CD14-positive monocyte (primary cell): Measurements from ENCODE around the gene PLEKHN1. TPM values are rescaled to one million over a fixed set of nuclear protein-coding genes. Genes with fewer than 3 reads are reported as not detected.

ENCODE experiments used
- DNase-seq, 3 donors: peaks; one replicate each; pipeline ENCODE4 v3.0.0-alpha.2; 2011 to 2022
- H2AFZ ChIP-seq: 2 replicates; pipeline ENCODE4 v1.6.0; 2012; ENCODE audit warnings: mild to moderate bottlenecking, low read depth, low read length, inconsistent platforms; ENCODE audit not compliant: insufficient read depth, poor library complexity, severe bottlenecking
- H3K27ac ChIP-seq, 2 donors: 1 replicate in 1 of 2; 2 replicates in 1 of 2; pipeline ENCODE4 v1.5.1; 2012 to 2013; ENCODE audit warnings: low read length in 2 of 2, control low read depth in 1 of 2, inconsistent platforms in 1 of 2, low read depth in 1 of 2, mild to moderate bottlenecking in 1 of 2
- H3K27me3 ChIP-seq, 2 donors: one replicate each; pipeline versions ENCODE4 v1.6.0 to v1.6.1; 2011 to 2013; ENCODE audit warnings: low read length in 2 of 2; ENCODE audit not compliant: control insufficient read depth in 2 of 2, insufficient read depth in 2 of 2
- H3K36me3 ChIP-seq, 2 donors: replicated peaks in 1 of 2; 1 replicate in 1 of 2; 2 replicates in 1 of 2; pipeline versions ENCODE4 v1.5.1 to v1.6.1; 2012 to 2013; ENCODE audit warnings: low read length in 2 of 2, control low read depth in 1 of 2, inconsistent platforms in 1 of 2, mild to moderate bottlenecking in 1 of 2; ENCODE audit not compliant: insufficient read depth in 2 of 2, control insufficient read depth in 1 of 2
- H3K4me1 ChIP-seq, 2 donors: 1 replicate in 1 of 2; 2 replicates in 1 of 2; pipeline versions ENCODE4 v1.5.1 to v1.6.1; 2012 to 2013; ENCODE audit warnings: low read length in 2 of 2, control low read depth in 1 of 2, inconsistent platforms in 1 of 2, mild to moderate bottlenecking in 1 of 2, moderate library complexity in 1 of 2; ENCODE audit not compliant: insufficient read depth in 2 of 2, control insufficient read depth in 1 of 2
- H3K4me2 ChIP-seq: replicated peaks from 2 replicates; pipeline ENCODE3; 2012; ENCODE audit warnings: low read length, moderate library complexity, mild to moderate bottlenecking; ENCODE audit not compliant: poor library complexity, severe bottlenecking; ENCODE audit errors: extremely low read depth
- H3K4me3 ChIP-seq, 3 experiments: fragments of 200-600 bp in 1 of 3; sonication (generic) in 1 of 3; replicated peaks in 1 of 3; 1 replicate in 2 of 3; 2 replicates in 1 of 3; pipeline ENCODE4 v1.5.1; 2011 to 2013; ENCODE audit warnings: low read length in 3 of 3, mild to moderate bottlenecking in 3 of 3, control low read depth in 2 of 3, low read depth in 2 of 3, inconsistent platforms in 1 of 3, moderate library complexity in 1 of 3
- H3K79me2 ChIP-seq: 2 replicates; pipeline ENCODE4 v1.6.0; 2012; ENCODE audit warnings: mild to moderate bottlenecking, control low read depth, inconsistent platforms, low read length, moderate library complexity; ENCODE audit not compliant: insufficient read depth
- H3K9ac ChIP-seq: 2 replicates; pipeline ENCODE4 v1.6.0; 2017; ENCODE audit warnings: low read length, mild to moderate bottlenecking; ENCODE audit not compliant: insufficient read depth, poor library complexity, severe bottlenecking
- H3K9me3 ChIP-seq, 2 donors: replicated peaks in 1 of 2; 1 replicate in 1 of 2; 2 replicates in 1 of 2; pipeline versions ENCODE4 v1.5.1 to v1.6.1; 2012 to 2013; ENCODE audit warnings: low read length in 2 of 2, control low read depth in 1 of 2; ENCODE audit not compliant: control insufficient read depth in 1 of 2, insufficient read depth in 1 of 2
- H4K20me1 ChIP-seq: 2 replicates; pipeline ENCODE4 v1.6.0; 2012; ENCODE audit warnings: mild to moderate bottlenecking, low read length, control low read depth, moderate library complexity; ENCODE audit not compliant: insufficient read depth
- H3K27ac Mint-ChIP-seq, 7 donors: one replicate each; pipeline ENCODE4 v1.8.0; 2020; ENCODE audit warnings: mild to moderate bottlenecking in 7 of 7, mixed read lengths in 7 of 7, moderate library complexity in 6 of 7, inconsistent platforms in 2 of 7
- H3K27me3 Mint-ChIP-seq, 3 donors: one replicate each; pipeline ENCODE4 v1.8.0; 2021 to 2022; ENCODE audit warnings: low read depth in 3 of 3, mild to moderate bottlenecking in 3 of 3, mixed read lengths in 3 of 3, moderate library complexity in 3 of 3, inconsistent platforms in 1 of 3
- H3K36me3 Mint-ChIP-seq, 2 donors: one replicate each; pipeline ENCODE4 v1.8.0; 2020; ENCODE audit warnings: mixed read lengths in 2 of 2, inconsistent platforms in 1 of 2, mild to moderate bottlenecking in 1 of 2
- H3K4me1 Mint-ChIP-seq: one replicate; pipeline ENCODE4 v1.8.0; 2020; ENCODE audit warnings: mild to moderate bottlenecking, mixed read lengths
- H3K4me3 Mint-ChIP-seq, 2 donors: one replicate each; pipeline ENCODE4 v1.8.0; 2020; ENCODE audit warnings: mild to moderate bottlenecking in 2 of 2, mixed read lengths in 2 of 2, moderate library complexity in 1 of 2
- H3K9me3 Mint-ChIP-seq, 7 donors: one replicate each; pipeline ENCODE4 v1.8.0; 2020 to 2022; ENCODE audit warnings: mixed read lengths in 7 of 7, mild to moderate bottlenecking in 6 of 7, moderate library complexity in 6 of 7, inconsistent platforms in 2 of 7
- WGBS: methylation state at CpG from one replicate; pipeline ENCODE4 v1.1.5; 2013; ENCODE audit warnings: missing lambda C conversion rate; ENCODE audit not compliant: insufficient coverage; 5-methylcytosine and 5-hydroxymethylcytosine counted together
- intact Hi-C, 2 donors: fragments of 100-400 bp; cut with micrococcal nuclease; formaldehyde crosslinking; loops; one replicate each; pipeline versions ENCODE4 v1.15.0 to v1.15.1; 2023
- polyA minus RNA-seq: library from RNA; depleted of rRNA, polyadenylated mRNA; stranded (reverse); fragments of >200 nt; gene quantifications from 2 replicates; pipeline ENCODE4 v1.2.3, GENCODE V29; 2012
- polyA plus RNA-seq, 3 donors: library from polyadenylated mRNA; depleted of rRNA in 1 of 3; unstranded in 2 of 3; stranded (reverse) in 1 of 3; fragments of 300-500 nt in 2 of 3; fragments of >200 nt in 1 of 3; fragmentation: Illumina TruSeq in 2 of 3; gene quantifications; 1 replicate in 2 of 3; 2 replicates in 1 of 3; pipeline ENCODE4 v1.2.3, GENCODE V29; 2012 to 2021
- total RNA-seq, 12 experiments: library from RNA in 1 of 12; stranded (reverse) in 1 of 12; fragments of 120-200 nt in 1 of 12; gene quantifications; one replicate each; pipeline ENCODE4 v1.2.4 and lab custom pipeline; 2013 to 2026; ENCODE audit warnings: mixed read lengths in 6 of 12, inconsistent platforms in 1 of 12
- TF ChIP-seq, protein P1 (sequence below): fragments of 200-600 bp; IDR thresholded peaks from one replicate; pipeline ENCODE4 v1.8.0; 2022; ENCODE audit warnings: antibody characterized with exemption, mild to moderate bottlenecking

The PLEKHN1 gene
- total RNA-seq (2013): 0.33 TPM
- polyA plus RNA-seq: 1 to 10 TPM in 1 of 3 donors, under 1 TPM in 2; 0.21 to 1.5 (median 0.62) TPM
- polyA minus RNA-seq: 0.55 and 0.96 TPM in 2 replicates
- total RNA-seq (lab: John Stamatoyannopoulos, UW): 0.69 to 1.9 (median 0.86) reads per million in 11 experiments

DNA sequence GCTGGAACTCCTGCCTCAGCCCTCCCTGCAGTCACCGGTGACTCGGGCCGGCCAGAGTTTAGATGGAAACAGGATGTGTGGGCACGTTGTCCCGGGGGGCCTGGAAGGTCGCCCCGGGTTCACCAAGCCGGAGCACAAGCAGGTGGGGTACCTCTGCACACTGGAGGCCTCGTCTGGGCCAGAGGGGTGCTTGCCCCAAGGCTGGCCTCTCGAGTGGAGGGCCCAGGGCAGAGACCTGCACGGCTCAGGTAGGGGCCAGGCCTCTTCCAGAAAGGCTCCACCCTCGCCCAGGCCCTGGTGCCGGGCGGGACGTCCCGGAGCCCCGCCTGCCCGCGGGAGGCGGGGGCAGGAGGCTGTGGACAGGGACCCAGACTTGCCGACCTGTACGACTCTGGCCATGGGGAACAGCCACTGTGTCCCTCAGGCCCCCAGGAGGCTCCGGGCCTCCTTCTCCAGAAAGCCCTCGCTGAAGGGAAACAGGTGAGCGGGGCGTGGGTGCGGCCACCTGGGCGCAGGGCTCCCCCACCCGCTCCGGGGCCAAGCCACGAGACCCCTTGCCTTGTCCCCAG is at the start of gene PLEKHN1:
PLEKHN1 (plus strand) TSS at position 348 of the 569 bp plus-strand sequence; CDS start at position 398, 50 bp downstream.
- WGBS: 1% methylated on average over 31 of the region's 31 CpGs
- Histone ChIP-seq H3K36me3 (peaks cover 0 to 3% of the 10 kb centered on the region in 2 donors), H2AFZ (peak within 1 kb of the TSS; percentile 87), H3K4me2 (peak within 1 kb of the TSS; percentile 86), H3K27me3 (peaks cover 3 to 43% of the 10 kb centered on the region in 2 donors), H3K27ac (peak within 1 kb of the TSS in 1 of 2 donors; percentile 62), H3K79me2 (no peaks in the 10 kb centered on the region), H3K9ac (peak within 1 kb of the TSS; percentile 75), H3K4me3 (peak within 1 kb of the TSS; percentile 59 to 79 (median 62)), H3K4me1 (peaks cover 20 to 26% of the 10 kb centered on the region in 2 donors), H4K20me1 (no peaks in the 10 kb centered on the region), H3K9me3 (peaks cover 0 to 8% of the 10 kb centered on the region in 2 donors)
- Mint-ChIP-seq H3K4me1 (peaks cover 14% of the 10 kb centered on the region), H3K27ac (peak within 1 kb of the TSS in 2 of 7 donors; percentile 35 to 63), H3K27me3 (peaks cover 34 to 54% (median 42%) of the 10 kb centered on the region in 3 donors), H3K4me3 (peak within 1 kb of the TSS; percentile 83 to 90), H3K36me3 (peaks cover 16 to 19% of the 10 kb centered on the region in 2 donors), H3K9me3 (peaks cover 0 to 3% (median 0%) of the 10 kb centered on the region in 7 donors)
- peak; percentile 26 to 56 (median 34) for DNase-seq
- intact Hi-C loops: loop anchor here in 1 of 2 donors (10.0 kb wide), 1 partner anchor 61 kb away; no protein-coding TSS in a partner anchor
- TF ChIP-seq, protein P1, sequence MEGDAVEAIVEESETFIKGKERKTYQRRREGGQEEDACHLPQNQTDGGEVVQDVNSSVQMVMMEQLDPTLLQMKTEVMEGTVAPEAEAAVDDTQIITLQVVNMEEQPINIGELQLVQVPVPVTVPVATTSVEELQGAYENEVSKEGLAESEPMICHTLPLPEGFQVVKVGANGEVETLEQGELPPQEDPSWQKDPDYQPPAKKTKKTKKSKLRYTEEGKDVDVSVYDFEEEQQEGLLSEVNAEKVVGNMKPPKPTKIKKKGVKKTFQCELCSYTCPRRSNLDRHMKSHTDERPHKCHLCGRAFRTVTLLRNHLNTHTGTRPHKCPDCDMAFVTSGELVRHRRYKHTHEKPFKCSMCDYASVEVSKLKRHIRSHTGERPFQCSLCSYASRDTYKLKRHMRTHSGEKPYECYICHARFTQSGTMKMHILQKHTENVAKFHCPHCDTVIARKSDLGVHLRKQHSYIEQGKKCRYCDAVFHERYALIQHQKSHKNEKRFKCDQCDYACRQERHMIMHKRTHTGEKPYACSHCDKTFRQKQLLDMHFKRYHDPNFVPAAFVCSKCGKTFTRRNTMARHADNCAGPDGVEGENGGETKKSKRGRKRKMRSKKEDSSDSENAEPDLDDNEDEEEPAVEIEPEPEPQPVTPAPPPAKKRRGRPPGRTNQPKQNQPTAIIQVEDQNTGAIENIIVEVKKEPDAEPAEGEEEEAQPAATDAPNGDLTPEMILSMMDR: no peak

GRCh38 chr1:917076-917459 is 49.2 kb upstream of the PLEKHN1 start:
- Histone ChIP-seq H3K4me2 (no peak overlapping the region), H4K20me1 (no peaks in the 10 kb centered on the region), H3K9ac (no peak overlapping the region), H3K4me1 (peaks cover 5 to 11% of the 10 kb centered on the region in 2 donors), H3K9me3 (peaks cover 0 to 4% of the 10 kb centered on the region in 2 donors), H3K27ac (no peak overlapping the region), H2AFZ (no peak overlapping the region), H3K79me2 (no peaks in the 10 kb centered on the region), H3K27me3 (peaks cover 0 to 27% of the 10 kb centered on the region in 2 donors), H3K4me3 (no peak overlapping the region), H3K36me3 (no peaks in the 10 kb centered on the region)
- Mint-ChIP-seq H3K4me3 (peak overlapping the region in 1 of 2 donors; percentile 48), H3K9me3 (peaks cover 0 to 4% (median 2%) of the 10 kb centered on the region in 7 donors), H3K36me3 (peaks cover 0 to 4% of the 10 kb centered on the region in 2 donors), H3K4me1 (peaks cover 17% of the 10 kb centered on the region), H3K27ac (no peak overlapping the region), H3K27me3 (peaks cover 40 to 75% (median 42%) of the 10 kb centered on the region in 3 donors)
- WGBS: 80% methylated on average over 6 of the region's 7 CpGs
- TF ChIP-seq, protein P1: no peak
- intact Hi-C loops: no loop called here
- no peak for DNase-seq
